Retinal pigment epithelial cell (primary cell): ENCODE results near the gene CLCN6.
A peak's percentile ranks its signal among the peaks of the same experiment; 100 is the strongest.

Experiments used
- DNase-seq: peaks from one replicate; pipeline ENCODE4 v3.0.0-alpha.2; 2010; ENCODE audit warnings: low read depth
- H3K4me3 ChIP-seq: 2 replicates; pipeline ENCODE4 v1.5.1; 2011; ENCODE audit warnings: mild to moderate bottlenecking, low read length, control low read depth, moderate library complexity
- CTCF ChIP-seq: conservative IDR thresholded peaks from 2 replicates; pipeline ENCODE4 v1.5.1; 2011; ENCODE audit warnings: low read depth, low read length, control low read depth, inconsistent platforms

CLCN6 gene

GRCh38 chr1:11784993-11785769 lies 20.8 kb upstream of the CLCN6 start:
- peak overlapping the region; percentile 23 for H3K4me3 ChIP-seq
- no peak for DNase-seq
- peak; percentile 95 for TF ChIP-seq CTCF

GRCh38 chr1:11786168-11786567 lies 19.8 kb upstream of the CLCN6 start:
- H3K4me3 ChIP-seq: no peak overlapping the region
- TF ChIP-seq CTCF: no peak
- DNase-seq: no peak

- TF ChIP-seq CTCF: no peak
- peak overlapping the region; percentile 27 for H3K4me3 ChIP-seq
- no peak for DNase-seq
Measured at GRCh38 chr1:11787251-11787803, 18.7 kb upstream of the CLCN6 start.

GRCh38 chr1:11787804-11788436 lies 18.1 kb upstream of the CLCN6 start:
- no peak for DNase-seq
- H3K4me3 ChIP-seq: no peak overlapping the region
- no peak for TF ChIP-seq CTCF

DNA sequence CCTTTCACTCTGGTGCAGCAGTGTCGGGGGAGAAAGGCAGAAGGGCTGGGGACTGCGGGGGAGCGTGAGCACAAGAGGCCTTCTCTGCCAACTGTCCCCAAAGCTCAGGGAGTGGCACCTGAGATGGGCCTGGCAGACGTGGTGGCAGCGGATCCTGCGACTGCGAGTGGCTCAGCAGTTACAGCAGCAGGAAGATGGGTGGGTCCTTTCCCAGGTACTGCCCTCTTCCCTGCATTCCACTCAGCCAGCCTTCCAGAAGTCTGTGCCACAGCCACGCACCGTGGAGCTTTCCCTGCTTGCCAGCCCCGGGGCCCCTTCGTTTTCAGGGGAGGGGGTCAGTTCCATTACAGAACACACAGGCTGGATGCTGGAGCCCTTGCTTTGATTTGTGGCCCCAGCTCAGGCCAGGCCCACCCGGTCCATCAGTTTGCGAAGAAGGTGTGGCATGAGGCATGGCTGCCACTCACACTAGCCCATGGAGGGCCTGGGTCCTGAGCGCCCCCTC lies 17.4 kb upstream of the CLCN6 start:
- DNase-seq: no peak
- TF ChIP-seq CTCF: no peak
- no peak overlapping the region for H3K4me3 ChIP-seq

GRCh38 chr1:11789126-11790067 lies 16.6 kb upstream of the CLCN6 start:
- no peak overlapping the region for H3K4me3 ChIP-seq
- no peak for DNase-seq
- TF ChIP-seq CTCF: no peak
